Measurements from ENCODE around the gene LMOD3.

The LMOD3 gene

DNA sequence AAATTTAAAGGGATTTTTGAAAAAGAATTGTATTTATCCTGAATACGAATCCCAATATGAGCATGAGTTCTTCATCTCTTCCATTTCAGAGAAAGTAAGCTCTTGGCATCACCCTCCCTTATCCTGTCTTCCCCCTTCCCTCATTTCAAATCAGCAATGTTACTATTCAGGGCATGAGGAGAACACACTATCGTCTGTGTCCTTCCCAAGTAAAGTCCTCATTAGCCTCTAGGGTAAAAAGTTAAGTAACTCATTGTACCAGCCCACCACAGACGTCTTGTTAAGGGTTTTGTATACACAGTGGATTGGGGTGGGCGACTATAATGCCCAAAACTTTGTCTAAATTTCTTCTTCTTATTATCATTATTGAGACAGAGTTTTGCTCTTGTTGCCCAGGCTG, 22.8 kb downstream of the LMOD3 start:
- in situ Hi-C loops (cut with HindIII; ENCODE audit: low pct_ligation_motif_present, low pct_unique_long_range_greater_than_20kb, low sequenced_read_pairs) = no loop called here

GRCh38 chr3:69097407-69098086, 24.8 kb downstream of the LMOD3 start:
- in situ Hi-C loops (cut with HindIII; ENCODE audit: low pct_ligation_motif_present, low pct_unique_long_range_greater_than_20kb, low sequenced_read_pairs) = no loop called here
- peak; percentile 20 for DNase-seq

More for the DNA sequence above, 22.8 kb downstream of the LMOD3 start:
- DNase-seq = no peak

DNA sequence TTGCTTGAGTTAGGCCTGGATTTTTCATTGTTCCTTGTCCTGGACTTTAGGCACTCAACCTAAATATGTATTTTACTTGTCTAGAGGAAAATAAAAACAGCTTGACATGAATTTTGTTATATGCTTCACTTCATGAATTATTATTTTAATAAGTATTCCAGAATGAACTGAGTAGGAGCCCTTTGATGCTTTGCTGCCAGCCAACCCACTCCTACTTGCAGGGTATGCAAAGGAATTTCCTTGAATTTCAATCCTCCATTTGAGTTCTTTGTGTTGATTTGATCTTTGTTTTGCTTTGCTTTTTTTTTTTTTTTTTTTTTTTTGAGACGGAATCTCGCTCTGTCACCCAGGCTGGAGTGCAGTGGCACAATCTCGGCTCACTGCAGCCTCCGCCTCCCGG, 26.1 kb downstream of the LMOD3 start:
- DNase-seq = no peak
- in situ Hi-C loops (cut with HindIII; ENCODE audit: low pct_ligation_motif_present, low pct_unique_long_range_greater_than_20kb, low sequenced_read_pairs) = no loop called here

GRCh38 chr3:69095636-69096035, 26.8 kb downstream of the LMOD3 start:
- in situ Hi-C loops (cut with HindIII; ENCODE audit: low pct_ligation_motif_present, low pct_unique_long_range_greater_than_20kb, low sequenced_read_pairs) = no loop called here
- DNase-seq = no peak

DNA sequence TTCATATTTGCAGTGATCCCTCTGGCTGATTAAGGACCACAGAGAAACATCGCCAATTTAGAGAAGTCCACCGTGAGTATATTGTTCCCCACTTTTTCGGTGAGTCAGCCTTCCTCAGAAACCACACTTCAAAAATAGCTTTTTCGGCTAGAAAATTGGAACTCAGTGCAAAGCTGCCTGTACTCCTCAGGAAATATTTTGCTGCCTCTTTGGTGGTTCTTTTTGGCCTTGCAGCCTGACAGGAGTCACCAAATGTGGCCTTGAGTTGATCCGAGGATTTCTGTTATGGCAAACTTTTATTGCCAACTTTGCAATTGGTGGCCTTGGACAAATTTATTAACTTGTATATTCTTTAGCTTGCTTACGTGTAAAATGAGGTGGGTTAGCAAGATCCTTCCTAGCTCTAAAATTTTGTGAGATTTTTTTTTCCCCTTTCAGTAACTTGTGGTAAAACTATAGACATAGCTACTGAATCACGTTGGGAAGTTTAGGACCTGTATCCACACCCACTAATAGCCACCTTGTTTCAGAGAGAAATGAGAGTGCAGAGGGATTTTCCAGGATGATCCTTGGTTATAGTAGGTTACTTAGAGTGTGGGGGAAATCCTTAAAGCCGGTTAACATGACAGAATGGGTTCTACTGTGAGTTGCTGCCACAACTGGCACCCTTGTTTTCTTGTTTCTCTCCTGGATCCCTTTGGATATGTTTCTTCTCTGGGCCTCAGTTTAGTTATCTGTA, 27.8 kb downstream of the LMOD3 start:
- in situ Hi-C loops (cut with HindIII; ENCODE audit: low pct_ligation_motif_present, low pct_unique_long_range_greater_than_20kb, low sequenced_read_pairs) = no loop called here
- DNase-seq = no peak

GRCh38 chr3:69092030-69092516, 30.3 kb downstream of the LMOD3 start:
- no peak for DNase-seq
- in situ Hi-C loops (cut with HindIII; ENCODE audit: low pct_ligation_motif_present, low pct_unique_long_range_greater_than_20kb, low sequenced_read_pairs) = no loop called here

GRCh38 chr3:69091389-69092029, 30.9 kb downstream of the LMOD3 start:
- in situ Hi-C loops (cut with HindIII; ENCODE audit: low pct_ligation_motif_present, low pct_unique_long_range_greater_than_20kb, low sequenced_read_pairs) = no loop called here
- DNase-seq = no peak

- peak; percentile 17 for DNase-seq
- in situ Hi-C loops (cut with HindIII; ENCODE audit: low pct_ligation_motif_present, low pct_unique_long_range_greater_than_20kb, low sequenced_read_pairs) = no loop called here
These were observed 32.4 kb downstream of the LMOD3 start for GRCh38 chr3:69090021-69090420.

DNA sequence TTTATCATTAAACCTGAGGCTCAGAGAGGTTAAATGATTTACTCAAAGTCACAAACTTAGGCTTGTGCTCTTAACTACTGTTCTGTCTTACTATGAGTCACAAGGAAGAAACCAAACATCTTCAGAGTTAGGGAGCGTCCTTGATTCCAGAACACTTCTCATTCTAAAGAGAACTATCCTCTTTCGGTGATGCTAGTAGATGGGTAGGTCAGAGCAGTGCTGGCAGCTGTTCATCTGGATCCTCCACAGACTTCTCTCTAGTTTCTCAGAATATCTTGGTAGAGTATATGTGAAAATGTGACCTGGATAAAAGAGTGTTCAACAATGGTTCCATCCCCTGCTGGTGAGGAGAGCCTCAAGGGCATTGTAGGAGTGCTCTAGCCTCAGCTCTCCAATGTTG, 34.3 kb downstream of the LMOD3 start:
- in situ Hi-C loops (cut with HindIII; ENCODE audit: low pct_ligation_motif_present, low pct_unique_long_range_greater_than_20kb, low sequenced_read_pairs) = no loop called here
- peak; percentile 60 for DNase-seq

DNA sequence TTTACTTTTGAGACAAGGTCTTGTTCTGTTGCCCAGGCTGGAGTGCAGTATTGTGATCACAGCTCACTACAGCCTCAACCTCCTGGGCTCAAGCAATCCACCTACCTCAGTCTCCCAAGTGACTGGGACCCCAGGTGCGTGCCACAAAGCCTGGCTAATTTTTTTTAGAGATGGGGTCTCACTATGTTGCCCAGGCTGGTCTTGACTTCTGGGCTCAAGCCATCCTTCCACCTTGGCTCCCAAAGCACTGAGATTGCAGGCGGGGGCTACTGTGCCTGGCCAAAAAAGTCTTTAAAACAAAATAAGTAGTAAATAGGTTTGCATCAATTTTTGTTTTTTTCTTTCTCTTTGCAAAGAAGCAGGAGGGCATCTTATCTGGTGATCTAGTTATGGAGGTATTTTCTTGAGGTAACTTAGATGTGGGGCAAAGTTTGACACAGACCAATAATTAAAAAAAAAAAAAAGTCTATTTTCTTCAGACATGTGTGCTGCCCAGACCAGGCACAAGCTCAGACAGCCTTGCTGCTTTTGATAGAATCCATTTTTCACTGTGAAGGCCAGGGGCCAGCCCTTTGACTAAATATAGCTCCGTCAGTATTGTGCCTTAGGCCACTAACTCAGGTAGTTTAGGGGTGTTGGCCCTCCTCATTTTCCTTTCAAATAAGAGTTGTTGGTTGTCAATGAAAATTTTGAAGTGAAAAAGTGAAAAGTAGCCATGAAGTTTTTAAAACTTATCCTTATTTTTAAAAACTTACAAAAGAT, 35.2 kb downstream of the LMOD3 start:
- in situ Hi-C loops (cut with HindIII; ENCODE audit: low pct_ligation_motif_present, low pct_unique_long_range_greater_than_20kb, low sequenced_read_pairs) = no loop called here
- DNase-seq = no peak

DNA sequence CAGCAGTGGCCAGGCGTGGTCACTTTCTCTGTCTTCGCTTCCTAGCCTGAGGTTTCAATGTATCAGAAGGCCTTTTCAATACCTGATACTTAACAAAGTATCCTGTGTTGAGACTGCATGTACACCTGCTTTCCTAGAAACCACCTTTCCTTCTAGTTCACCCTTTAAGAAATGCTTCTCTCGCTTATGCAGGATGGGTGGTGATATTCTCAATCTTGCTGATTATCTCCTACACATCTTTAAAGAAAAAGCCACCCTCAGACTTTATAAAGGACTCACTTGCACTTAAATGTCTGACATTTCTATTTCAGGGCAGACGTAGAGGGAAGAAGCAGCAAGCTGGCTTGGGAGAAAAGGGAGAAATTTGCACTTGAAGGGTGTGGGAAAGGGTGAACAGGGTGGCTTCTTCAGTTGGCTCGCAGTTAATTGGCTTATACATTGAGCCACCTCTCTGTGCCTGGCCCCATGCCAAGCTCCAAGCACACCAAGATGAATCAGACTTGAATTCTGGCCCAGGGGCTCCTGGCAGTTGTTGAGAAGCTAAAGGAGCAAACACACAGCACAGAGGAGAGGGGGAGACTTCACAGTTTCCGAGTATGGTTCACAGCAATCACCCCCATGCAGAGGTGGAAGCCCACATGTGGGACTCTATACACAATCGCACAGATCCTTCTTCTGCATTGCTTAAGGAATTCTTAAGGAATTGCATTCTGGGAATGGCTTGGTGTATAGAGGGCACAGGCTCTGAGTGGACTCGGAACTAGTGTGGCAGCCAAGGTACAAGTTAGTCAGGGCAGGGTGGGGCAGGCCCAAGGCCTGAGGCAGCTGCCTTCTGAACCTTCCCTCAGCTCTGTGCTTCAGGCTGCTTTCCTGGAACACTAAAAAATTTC, 36.3 kb downstream of the LMOD3 start:
- in situ Hi-C loops (cut with HindIII; ENCODE audit: low pct_ligation_motif_present, low pct_unique_long_range_greater_than_20kb, low sequenced_read_pairs) = no loop called here
- peak; percentile 90 for DNase-seq

- in situ Hi-C loops (cut with HindIII; ENCODE audit: low pct_ligation_motif_present, low pct_unique_long_range_greater_than_20kb, low sequenced_read_pairs) = no loop called here
- DNase-seq = peak; percentile 25
These were observed 37.1 kb downstream of the LMOD3 start for GRCh38 chr3:69085168-69085832.

- DNase-seq = peak; percentile 89
- in situ Hi-C loops (cut with HindIII; ENCODE audit: low pct_ligation_motif_present, low pct_unique_long_range_greater_than_20kb, low sequenced_read_pairs) = no loop called here
These were observed 37.8 kb downstream of the LMOD3 start, which contains the start of gene ARL6IP5 for GRCh38 chr3:69084326-69085167. Gene ARL6IP5, plus strand, starts transcription at chr3:69084937. Its CDS starts 111 bp downstream, at chr3:69085048.

GRCh38 chr3:69082805-69083204, 39.6 kb downstream of the LMOD3 start:
- in situ Hi-C loops (cut with HindIII; ENCODE audit: low pct_ligation_motif_present, low pct_unique_long_range_greater_than_20kb, low sequenced_read_pairs) = no loop called here

DNA sequence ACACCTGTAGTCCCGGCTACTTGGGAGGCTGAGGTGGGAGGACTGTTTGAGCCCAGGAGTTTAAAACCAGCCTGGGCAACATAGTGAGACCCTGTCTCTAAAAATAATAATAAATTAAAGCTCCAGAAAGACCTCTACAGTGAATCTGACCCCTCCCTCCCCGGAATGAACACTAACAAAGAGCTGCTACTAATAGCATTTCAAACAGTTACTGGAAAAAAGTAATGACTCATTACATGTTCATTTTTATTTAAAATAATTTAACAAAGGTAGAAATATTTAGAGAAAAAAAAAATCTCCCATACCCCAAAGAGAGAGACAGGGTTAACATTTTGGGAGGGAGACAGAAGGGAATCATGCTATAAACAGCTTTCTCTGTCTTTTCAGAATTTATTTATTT, 40.0 kb downstream of the LMOD3 start:
- in situ Hi-C loops (cut with HindIII; ENCODE audit: low pct_ligation_motif_present, low pct_unique_long_range_greater_than_20kb, low sequenced_read_pairs) = no loop called here
- no peak for DNase-seq

More at GRCh38 chr3:69082805-69083204, 39.6 kb downstream of the LMOD3 start:
- peak; percentile 78 for DNase-seq

DNA sequence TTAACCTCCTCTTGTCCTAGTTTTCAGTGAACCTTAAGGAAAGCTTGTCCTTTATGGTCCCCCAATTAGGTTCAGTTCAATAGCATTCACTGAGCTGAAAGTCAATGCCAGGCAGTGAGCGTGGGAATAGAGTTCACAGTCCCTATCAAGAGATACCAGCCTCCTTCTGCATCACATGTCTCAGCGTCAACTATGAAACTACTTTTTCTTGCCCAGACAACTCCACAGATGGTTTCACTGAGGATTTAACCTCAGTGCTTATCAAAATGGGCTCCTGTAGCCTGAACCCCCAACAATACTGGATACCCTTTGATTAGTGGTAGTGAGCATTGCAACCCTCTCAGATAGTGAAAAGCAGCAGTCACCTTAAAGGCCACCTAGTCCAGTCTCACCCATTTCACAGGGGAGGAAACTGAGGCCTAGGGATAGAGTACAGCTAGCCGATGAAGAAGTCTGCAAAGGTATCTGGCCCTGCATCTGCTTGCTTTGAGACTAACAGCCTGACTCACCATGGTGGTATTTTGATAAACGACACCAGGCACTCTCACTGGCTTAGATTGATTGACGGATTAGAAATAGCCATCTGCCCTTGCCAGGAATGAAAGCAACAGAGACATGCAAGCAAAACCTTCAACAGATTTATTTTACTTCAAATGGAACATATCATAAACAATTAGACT, 40.7 kb downstream of the LMOD3 start:
- DNase-seq = peak; percentile 71
- in situ Hi-C loops (cut with HindIII; ENCODE audit: low pct_ligation_motif_present, low pct_unique_long_range_greater_than_20kb, low sequenced_read_pairs) = no loop called here
